OCI-LY3 (cell line): ENCODE measurements around the gene ZNF488.

Experiments
- H2AFZ ChIP-seq: fragments of 200-600, 300-600 bp; shearing (Covaris generic); 2 replicates; pipeline ENCODE4 v1.6.0; 2014; ENCODE audit warnings: antibody characterized with exemption, low read depth, low read length
- H3K27ac ChIP-seq: fragments of 200-600, 300-600 bp; sonication (generic); 2 replicates; pipeline ENCODE4 v1.5.1; 2014; ENCODE audit warnings: mild to moderate bottlenecking, low read length, moderate library complexity, mixed read lengths
- H3K27me3 ChIP-seq: fragments of 200-600, 300-600 bp; sonication (generic); 2 replicates; pipeline ENCODE4 v1.6.1; 2014; ENCODE audit warnings: low read depth, low read length, mixed read lengths
- H3K36me3 ChIP-seq: fragments of 200-600, 300-600 bp; sonication (generic); replicated peaks from 2 replicates; pipeline ENCODE3; 2014; ENCODE audit warnings: low read depth, low read length, mixed read lengths
- H3K4me1 ChIP-seq: fragments of 300-600, 200-600 bp; sonication (generic); 2 replicates; pipeline ENCODE4 v1.6.1; 2014; ENCODE audit warnings: low read length, mixed read lengths
- H3K4me2 ChIP-seq: fragments of 200-600, 300-600 bp; sonication (generic); 2 replicates; pipeline ENCODE4 v1.6.1; 2014; ENCODE audit warnings: low read length, mixed read lengths
- H3K4me3 ChIP-seq: fragments of 300-600, 200-600 bp; sonication (generic); 2 replicates; pipeline ENCODE4 v1.5.1; 2014; ENCODE audit warnings: antibody characterized with exemption, mild to moderate bottlenecking, low read length, moderate library complexity
- H3K79me2 ChIP-seq: fragments of 300-600, 200-600 bp; shearing (Covaris generic); 2 replicates; pipeline ENCODE4 v1.6.1; 2014; ENCODE audit warnings: mild to moderate bottlenecking, low read length, mixed read lengths
- H3K9ac ChIP-seq: fragments of 300-600, 200-600 bp; shearing (Covaris generic); 2 replicates; pipeline ENCODE4 v1.6.0; 2014; ENCODE audit warnings: mild to moderate bottlenecking, low read length, moderate library complexity
- H3K9me3 ChIP-seq: fragments of 200-600, 300-600 bp; shearing (Covaris generic); 2 replicates; pipeline ENCODE4 v1.6.1; 2014; ENCODE audit warnings: low read length, mixed read lengths; ENCODE audit not compliant: insufficient read depth
- H4K20me1 ChIP-seq: fragments of 200-600, 300-600 bp; sonication (generic); 2 replicates; pipeline ENCODE4 v1.6.1; 2016; ENCODE audit warnings: low read length, mixed read lengths; ENCODE audit not compliant: insufficient read depth
- EZH2phosphoT487 ChIP-seq: fragments of 200-600 bp; shearing (Covaris generic); IDR thresholded peaks from 2 replicates; pipeline ENCODE4 v1.6.1; 2018; ENCODE audit warnings: antibody characterized with exemption, mixed run types, low read depth
- TF ChIP-seq, protein P1 (sequence below): fragments of 200-600, 300-600 bp; sonication (generic); IDR thresholded peaks from 2 replicates; pipeline ENCODE4 v1.5.1; 2014; ENCODE audit warnings: antibody characterized with exemption, low read length, low read depth

The ZNF488 gene

DNA sequence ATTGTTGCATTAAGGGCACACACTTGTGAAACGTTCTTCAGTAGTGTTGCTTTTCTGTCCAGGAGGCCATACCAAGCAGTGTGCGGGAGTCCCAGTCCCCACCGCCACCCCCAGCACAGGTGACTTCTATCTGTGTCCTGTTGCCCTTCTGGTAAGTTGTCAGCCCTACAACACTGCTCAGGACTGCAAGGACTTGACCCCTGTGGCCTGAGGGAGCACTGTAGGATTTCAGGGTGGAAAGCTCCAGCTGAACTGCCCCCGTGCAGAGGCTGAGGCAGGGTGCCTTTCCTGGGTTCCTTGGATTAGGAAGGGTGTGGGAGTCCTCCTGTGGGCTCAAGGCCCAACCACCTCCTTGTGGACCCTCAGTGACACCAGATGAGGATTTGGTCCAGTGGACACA lies 26.8 kb upstream of the ZNF488 start:
- TF ChIP-seq EZH2phosphoT487: no peak
- TF ChIP-seq, protein P1, sequence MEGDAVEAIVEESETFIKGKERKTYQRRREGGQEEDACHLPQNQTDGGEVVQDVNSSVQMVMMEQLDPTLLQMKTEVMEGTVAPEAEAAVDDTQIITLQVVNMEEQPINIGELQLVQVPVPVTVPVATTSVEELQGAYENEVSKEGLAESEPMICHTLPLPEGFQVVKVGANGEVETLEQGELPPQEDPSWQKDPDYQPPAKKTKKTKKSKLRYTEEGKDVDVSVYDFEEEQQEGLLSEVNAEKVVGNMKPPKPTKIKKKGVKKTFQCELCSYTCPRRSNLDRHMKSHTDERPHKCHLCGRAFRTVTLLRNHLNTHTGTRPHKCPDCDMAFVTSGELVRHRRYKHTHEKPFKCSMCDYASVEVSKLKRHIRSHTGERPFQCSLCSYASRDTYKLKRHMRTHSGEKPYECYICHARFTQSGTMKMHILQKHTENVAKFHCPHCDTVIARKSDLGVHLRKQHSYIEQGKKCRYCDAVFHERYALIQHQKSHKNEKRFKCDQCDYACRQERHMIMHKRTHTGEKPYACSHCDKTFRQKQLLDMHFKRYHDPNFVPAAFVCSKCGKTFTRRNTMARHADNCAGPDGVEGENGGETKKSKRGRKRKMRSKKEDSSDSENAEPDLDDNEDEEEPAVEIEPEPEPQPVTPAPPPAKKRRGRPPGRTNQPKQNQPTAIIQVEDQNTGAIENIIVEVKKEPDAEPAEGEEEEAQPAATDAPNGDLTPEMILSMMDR: no peak
- Histone ChIP-seq H3K27ac (no peak overlapping the region), H3K79me2 (no peaks in the 10 kb centered on the region), H3K9ac (no peak overlapping the region), H3K4me1 (peaks cover 12% of the 10 kb centered on the region), H3K4me2 (no peak overlapping the region), H3K4me3 (no peak overlapping the region), H3K9me3 (no peaks in the 10 kb centered on the region), H4K20me1 (no peaks in the 10 kb centered on the region), H3K36me3 (no peaks in the 10 kb centered on the region), H3K27me3 (no peaks in the 10 kb centered on the region), H2AFZ (no peak overlapping the region)

DNA sequence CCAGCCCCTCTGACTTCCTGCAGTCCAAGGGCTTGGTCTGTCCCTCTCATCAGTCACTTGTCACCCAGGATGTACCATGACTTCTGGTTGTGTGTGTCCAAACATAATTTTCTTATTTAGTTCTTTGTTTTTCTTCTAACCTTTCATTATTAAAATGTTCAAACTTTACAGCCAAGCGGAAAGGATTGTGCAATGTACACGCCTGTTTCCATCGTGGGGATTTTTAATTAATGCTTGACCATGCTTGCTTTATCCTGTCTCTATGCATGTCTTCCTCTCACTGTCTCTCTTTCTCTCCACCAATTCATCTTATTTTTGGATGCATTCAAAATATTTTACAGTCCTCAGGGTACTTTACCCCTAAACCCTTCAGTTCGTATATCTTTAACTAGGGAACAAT lies 26.2 kb upstream of the ZNF488 start:
- Histone ChIP-seq H3K4me1 (peaks cover 12% of the 10 kb centered on the region), H2AFZ (no peak overlapping the region), H4K20me1 (no peaks in the 10 kb centered on the region), H3K4me3 (no peak overlapping the region), H3K4me2 (no peak overlapping the region), H3K27ac (no peak overlapping the region), H3K79me2 (no peaks in the 10 kb centered on the region), H3K9me3 (no peaks in the 10 kb centered on the region), H3K36me3 (no peaks in the 10 kb centered on the region), H3K27me3 (no peaks in the 10 kb centered on the region), H3K9ac (no peak overlapping the region)
- no peak for TF ChIP-seq EZH2phosphoT487
- TF ChIP-seq, protein P1: no peak

DNA sequence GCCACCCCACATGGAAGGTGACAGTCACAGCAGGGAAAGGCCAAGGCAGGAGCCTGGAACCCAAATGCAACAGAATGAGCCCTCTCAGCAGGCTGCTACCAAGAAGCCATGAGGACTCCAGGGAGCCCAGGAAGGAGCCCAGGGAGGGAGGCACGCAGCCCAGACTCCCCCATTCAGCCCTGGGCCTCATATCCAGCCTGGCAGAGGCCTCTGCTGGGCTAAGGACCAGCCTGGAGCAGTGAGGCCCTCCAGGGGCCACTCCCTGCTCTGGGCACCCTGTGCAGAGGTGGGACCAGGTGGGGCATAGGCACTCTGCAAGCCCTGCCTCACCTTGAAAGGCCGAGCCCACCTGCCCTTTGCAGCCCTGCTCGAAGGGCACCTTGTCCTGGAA lies 25.8 kb upstream of the ZNF488 start:
- H3K27ac ChIP-seq: no peak overlapping the region
- no peaks in the 10 kb centered on the region for H3K79me2 ChIP-seq
- H3K9me3 ChIP-seq: no peaks in the 10 kb centered on the region
- H3K9ac ChIP-seq: no peak overlapping the region
- peaks cover 12% of the 10 kb centered on the region for H3K4me1 ChIP-seq
- H3K4me2 ChIP-seq: no peak overlapping the region
- H4K20me1 ChIP-seq: no peaks in the 10 kb centered on the region
- no peak overlapping the region for H2AFZ ChIP-seq
- H3K36me3 ChIP-seq: no peaks in the 10 kb centered on the region
- TF ChIP-seq, protein P1: no peak
- no peak for TF ChIP-seq EZH2phosphoT487
- no peak overlapping the region for H3K4me3 ChIP-seq
- H3K27me3 ChIP-seq: no peaks in the 10 kb centered on the region

DNA sequence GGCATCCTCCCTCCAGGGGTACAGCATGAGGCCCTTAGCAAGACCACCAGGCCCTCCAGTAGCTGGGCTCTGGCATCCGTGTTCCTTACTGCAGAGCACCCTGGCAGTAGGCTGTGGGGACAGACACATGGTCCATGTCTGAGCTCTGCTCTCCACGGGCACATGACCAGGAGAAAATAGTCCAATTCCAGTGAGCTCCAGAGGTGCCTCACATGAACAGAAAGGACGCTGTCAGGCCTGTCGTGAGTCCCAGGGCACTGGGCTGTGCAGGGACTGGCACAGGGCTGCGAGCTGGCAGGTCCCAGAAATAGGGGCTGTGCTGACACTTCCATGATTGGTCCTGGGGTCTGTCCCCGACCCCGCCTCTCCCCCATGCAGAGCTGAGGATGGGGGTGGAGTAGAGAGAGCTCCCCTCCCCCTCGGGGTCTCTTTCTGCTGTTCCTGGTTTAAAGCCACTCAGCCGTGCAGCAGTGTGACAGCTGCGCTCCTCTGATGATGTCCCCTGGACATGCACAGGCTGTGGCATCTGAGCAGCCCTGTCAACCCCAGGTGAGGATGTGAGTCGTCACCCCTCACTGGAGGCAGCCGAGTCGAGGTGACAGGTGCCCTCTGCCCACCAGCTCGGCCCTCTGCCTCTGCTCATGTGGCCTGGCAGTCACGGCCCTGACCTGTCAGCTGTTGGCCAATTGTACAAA lies 25.2 kb upstream of the ZNF488 start:
- Histone ChIP-seq H3K4me2 (no peak overlapping the region), H3K4me1 (peaks cover 12% of the 10 kb centered on the region), H3K27ac (no peak overlapping the region)

More for the DNA sequence above, 25.2 kb upstream of the ZNF488 start:
- TF ChIP-seq, protein P1: no peak
- TF ChIP-seq EZH2phosphoT487: no peak
- Histone ChIP-seq H3K9me3 (no peaks in the 10 kb centered on the region), H3K36me3 (no peaks in the 10 kb centered on the region), H3K79me2 (no peaks in the 10 kb centered on the region), H4K20me1 (no peaks in the 10 kb centered on the region), H3K9ac (no peak overlapping the region), H3K27me3 (no peaks in the 10 kb centered on the region), H3K4me3 (no peak overlapping the region), H2AFZ (no peak overlapping the region)
